ENCODE data around the gene SYF2. TPM values are rescaled to one million over a fixed set of nuclear protein-coding genes. Genes with fewer than 3 reads are reported as not detected.

SYF2 gene
- total RNA-seq, 3 donors from 2014 or later (not counting 1 experiment from before 2014, with no cell fraction given), result 67.9 to 92.2 (median 75.3) TPM

GRCh38 chr1:25209516-25209915 is 22.8 kb downstream of the SYF2 start:
- Mint-ChIP-seq H3K9me3 (no peaks in the 10 kb centered on the region), H3K27ac (no peak overlapping the region), H3K4me1 (no peaks in the 10 kb centered on the region), H3K36me3 (no peaks in the 10 kb centered on the region), H3K27me3 (ENCODE audit: low read depth in 2 of 2) (peaks cover 6 to 19% of the 10 kb centered on the region in 2 donors), H3K4me3 (no peak overlapping the region)
- no peak for ATAC-seq
- Histone ChIP-seq H3K9me3 (ENCODE audit: control insufficient read depth, insufficient read depth, low read length) (no peaks in the 10 kb centered on the region), H3K4me1 (ENCODE audit: control insufficient read depth, insufficient read depth, low read length) (no peaks in the 10 kb centered on the region), H3K27me3 (ENCODE audit: control insufficient read depth, insufficient read depth, low read length) (no peaks in the 10 kb centered on the region), H3K27ac (ENCODE audit: low read length) (no peak overlapping the region), H3K4me3 (ENCODE audit: low read length) (no peak overlapping the region), H3K36me3 (ENCODE audit: control insufficient read depth, insufficient read depth, low read length) (no peaks in the 10 kb centered on the region)
- 88% methylated on average over 3 of the region's 4 CpGs for WGBS (ENCODE audit: insufficient coverage)
- TF ChIP-seq CTCF (IDR thresholded peaks at IDR 0.05), result no peak
- DNase-seq, result no peak
- intact Hi-C loops (cut with micrococcal nuclease), result no loop called here

DNA sequence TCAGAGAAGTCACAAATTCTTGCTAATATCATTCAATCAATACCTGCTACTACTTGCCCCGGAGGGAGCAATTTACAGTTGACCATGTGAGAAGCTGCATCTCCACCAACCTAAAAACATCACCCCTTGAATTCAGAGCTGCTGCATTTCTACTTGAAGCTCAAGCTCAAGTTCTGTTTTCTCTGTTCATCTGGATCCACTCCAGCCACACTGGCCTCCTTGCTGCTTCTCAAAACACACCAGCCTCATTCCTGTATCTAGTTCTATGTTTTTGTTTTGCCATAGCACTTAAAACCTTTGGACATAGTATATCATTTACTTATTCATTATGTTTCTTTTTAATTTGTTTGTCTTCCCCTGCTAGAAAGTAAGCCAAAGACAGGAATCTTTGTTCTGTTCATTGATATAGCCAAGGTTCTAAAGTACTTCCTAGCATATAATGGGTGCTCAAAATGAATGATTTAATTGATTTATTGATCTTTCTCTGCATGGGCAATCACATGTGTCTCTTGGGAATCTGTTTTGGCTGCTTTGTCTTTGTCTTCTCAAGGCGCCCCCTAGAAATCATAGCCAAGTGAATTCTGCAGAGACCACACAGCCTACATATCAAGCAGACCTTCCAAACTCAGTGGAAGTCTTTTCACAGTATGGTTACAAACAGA is 23.6 kb downstream of the SYF2 start:
- no peaks in the 10 kb centered on the region for H3K36me3 Mint-ChIP-seq
- H3K4me1 ChIP-seq (ENCODE audit: control insufficient read depth, insufficient read depth, low read length), result no peaks in the 10 kb centered on the region
- no peaks in the 10 kb centered on the region for H3K36me3 ChIP-seq (ENCODE audit: control insufficient read depth, insufficient read depth, low read length)
- ATAC-seq, result no peak
- H3K27ac ChIP-seq (ENCODE audit: low read length), result no peak overlapping the region
- intact Hi-C loops (cut with micrococcal nuclease), result no loop called here
- no peaks in the 10 kb centered on the region for H3K27me3 ChIP-seq (ENCODE audit: control insufficient read depth, insufficient read depth, low read length)
- no peaks in the 10 kb centered on the region for H3K9me3 Mint-ChIP-seq
- no peaks in the 10 kb centered on the region for H3K9me3 ChIP-seq (ENCODE audit: control insufficient read depth, insufficient read depth, low read length)
- no peak overlapping the region for H3K4me3 ChIP-seq (ENCODE audit: low read length)
- H3K4me3 Mint-ChIP-seq, result no peak overlapping the region
- no peak overlapping the region for H3K27ac Mint-ChIP-seq
- H3K4me1 Mint-ChIP-seq, result no peaks in the 10 kb centered on the region
- H3K27me3 Mint-ChIP-seq (ENCODE audit: low read depth in 2 of 2), result peaks cover 6 to 19% of the 10 kb centered on the region in 2 donors
- WGBS (ENCODE audit: insufficient coverage), result 78% methylated on average over 2 of the region's 2 CpGs
- no peak for TF ChIP-seq CTCF (IDR thresholded peaks at IDR 0.05)
- DNase-seq, result no peak

GRCh38 chr1:25208092-25208491 is 24.2 kb downstream of the SYF2 start:
- Mint-ChIP-seq H3K9me3 (no peaks in the 10 kb centered on the region), H3K4me1 (no peaks in the 10 kb centered on the region), H3K27me3 (ENCODE audit: low read depth in 2 of 2) (peaks cover 6 to 19% of the 10 kb centered on the region in 2 donors), H3K27ac (no peak overlapping the region), H3K4me3 (no peak overlapping the region), H3K36me3 (no peaks in the 10 kb centered on the region)
- TF ChIP-seq CTCF (IDR thresholded peaks at IDR 0.05), result no peak
- H3K9me3 ChIP-seq (ENCODE audit: control insufficient read depth, insufficient read depth, low read length), result no peaks in the 10 kb centered on the region
- no peak overlapping the region for H3K27ac ChIP-seq (ENCODE audit: low read length)
- intact Hi-C loops (cut with micrococcal nuclease), result no loop called here
- H3K4me3 ChIP-seq (ENCODE audit: low read length), result no peak overlapping the region
- no peaks in the 10 kb centered on the region for H3K36me3 ChIP-seq (ENCODE audit: control insufficient read depth, insufficient read depth, low read length)
- H3K27me3 ChIP-seq (ENCODE audit: control insufficient read depth, insufficient read depth, low read length), result no peaks in the 10 kb centered on the region
- 77% methylated on average over 1 of the region's 1 CpG for WGBS (ENCODE audit: insufficient coverage)
- no peak for DNase-seq
- no peak for ATAC-seq
- H3K4me1 ChIP-seq (ENCODE audit: control insufficient read depth, insufficient read depth, low read length), result no peaks in the 10 kb centered on the region

DNA sequence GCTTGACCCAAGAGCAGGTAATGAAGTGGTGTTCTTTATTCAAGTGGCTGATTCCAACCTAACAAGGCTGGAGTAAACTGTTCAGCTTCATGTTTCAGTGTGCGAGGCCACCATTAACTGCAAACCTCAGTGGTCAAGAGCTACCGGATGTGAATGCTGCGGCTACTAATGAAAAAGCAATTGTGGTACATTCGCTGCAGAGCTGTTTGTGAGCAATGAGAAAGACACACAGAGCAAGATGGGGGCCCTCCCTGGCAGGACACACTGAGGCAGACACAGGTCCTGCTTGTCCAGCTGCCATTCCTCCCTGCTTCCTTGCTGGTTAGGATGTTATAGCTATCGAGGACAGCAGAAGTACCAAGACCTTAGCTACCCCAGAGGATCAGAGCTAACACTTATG is 26.1 kb downstream of the SYF2 start:
- 92% methylated on average over 5 of the region's 5 CpGs for WGBS (ENCODE audit: insufficient coverage)
- intact Hi-C loops (cut with micrococcal nuclease), result no loop called here
- H3K27me3 Mint-ChIP-seq (ENCODE audit: low read depth in 2 of 2), result peaks cover 3 to 19% of the 10 kb centered on the region in 2 donors

More for the DNA sequence above, 26.1 kb downstream of the SYF2 start:
- Histone ChIP-seq H3K36me3 (ENCODE audit: control insufficient read depth, insufficient read depth, low read length) (no peaks in the 10 kb centered on the region), H3K9me3 (ENCODE audit: control insufficient read depth, insufficient read depth, low read length) (no peaks in the 10 kb centered on the region), H3K27ac (ENCODE audit: low read length) (no peak overlapping the region), H3K27me3 (ENCODE audit: control insufficient read depth, insufficient read depth, low read length) (no peaks in the 10 kb centered on the region), H3K4me1 (ENCODE audit: control insufficient read depth, insufficient read depth, low read length) (no peaks in the 10 kb centered on the region), H3K4me3 (ENCODE audit: low read length) (no peak overlapping the region)
- ATAC-seq (no peak), DNase-seq (no peak)
- no peak overlapping the region for H3K4me3 Mint-ChIP-seq
- no peaks in the 10 kb centered on the region for H3K36me3 Mint-ChIP-seq
- TF ChIP-seq CTCF (IDR thresholded peaks at IDR 0.05), result no peak
- H3K9me3 Mint-ChIP-seq, result no peaks in the 10 kb centered on the region
- no peaks in the 10 kb centered on the region for H3K4me1 Mint-ChIP-seq
- no peak overlapping the region for H3K27ac Mint-ChIP-seq
